HG03439 (cell line): Measurements from ENCODE around the gene SPATA13.
A peak's percentile ranks its signal among the peaks of the same experiment; 100 is the strongest.
"Not testable (repeated sequence)": the region's sequence is repeated elsewhere in the genome, so short reads cannot be mapped to it uniquely, and the experiment has no call there.

Source experiments
- ATAC-seq: cut with Tn5 transposase; IDR thresholded peaks from one replicate; pipeline ENCODE4 v1.9.1; 2021; ENCODE audit warnings: mild to moderate bottlenecking, moderate library complexity; ENCODE audit not compliant: unreplicated experiment

The SPATA13 gene

DNA sequence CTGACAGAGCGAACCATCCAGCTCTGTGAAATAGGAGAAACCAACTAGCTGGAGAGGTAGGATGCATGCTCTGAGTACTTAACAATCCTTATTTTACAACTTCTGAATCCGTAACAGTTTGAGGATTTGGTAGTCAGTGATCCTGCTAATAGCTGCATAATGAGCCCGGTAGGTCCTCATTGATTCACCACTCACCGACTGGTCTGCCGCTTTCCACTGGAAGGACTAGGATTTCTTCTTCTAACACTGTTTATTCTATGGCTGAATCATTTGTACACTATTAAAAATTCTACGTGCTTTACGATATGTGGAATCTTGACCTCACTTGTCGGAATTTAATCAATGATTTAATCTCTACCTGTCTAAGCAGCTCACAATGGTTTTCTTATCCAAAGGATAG, 33.9 kb downstream of the SPATA13 start:
- ATAC-seq = no peak

DNA sequence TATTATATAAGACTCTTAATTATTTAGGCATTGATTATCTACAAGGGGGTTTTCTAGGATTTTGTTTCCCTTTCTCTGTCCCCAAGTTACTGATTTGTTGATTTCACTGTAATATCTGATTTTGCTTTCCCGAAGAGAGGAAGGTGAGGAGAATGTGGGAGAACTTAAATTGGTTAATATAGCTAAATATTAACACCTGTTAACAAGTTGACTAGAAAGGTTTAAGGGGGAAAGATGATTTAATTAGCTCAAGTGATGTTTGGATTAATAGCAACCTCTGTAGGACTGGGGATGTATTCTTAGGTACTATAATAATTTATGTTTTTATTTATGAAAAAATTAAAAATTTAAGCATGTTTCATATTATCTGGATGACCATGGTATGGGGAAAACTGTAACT, 35.1 kb downstream of the SPATA13 start:
- ATAC-seq = no peak

DNA sequence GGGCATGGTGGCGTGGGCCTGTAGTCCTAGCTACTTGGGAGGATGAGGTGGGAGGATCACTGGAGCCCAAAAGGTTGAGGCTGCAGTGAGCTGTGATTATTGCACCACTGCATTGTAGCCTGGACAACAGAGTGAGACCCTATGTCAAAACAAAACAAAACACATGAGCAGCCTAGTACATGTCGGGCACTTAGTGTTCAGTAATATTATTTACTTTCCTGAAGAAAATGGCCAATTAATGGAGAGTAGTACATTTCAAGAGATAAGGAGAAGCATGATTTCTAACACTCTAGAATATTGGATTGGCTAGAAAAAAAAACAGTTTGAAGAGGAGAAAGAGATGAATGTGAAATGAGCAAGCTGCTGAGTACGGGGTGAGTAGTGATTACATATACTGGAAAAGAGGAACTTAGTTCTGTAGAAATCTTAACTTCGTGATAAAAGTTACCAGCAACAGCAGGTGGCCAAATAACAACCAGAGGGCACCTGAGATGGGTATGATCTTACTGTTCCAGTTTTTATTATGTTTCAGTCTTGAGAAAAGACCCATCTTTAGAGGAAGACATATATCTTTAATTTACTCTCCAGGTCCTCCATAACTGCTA, 36.2 kb downstream of the SPATA13 start:
- ATAC-seq = no peak

DNA sequence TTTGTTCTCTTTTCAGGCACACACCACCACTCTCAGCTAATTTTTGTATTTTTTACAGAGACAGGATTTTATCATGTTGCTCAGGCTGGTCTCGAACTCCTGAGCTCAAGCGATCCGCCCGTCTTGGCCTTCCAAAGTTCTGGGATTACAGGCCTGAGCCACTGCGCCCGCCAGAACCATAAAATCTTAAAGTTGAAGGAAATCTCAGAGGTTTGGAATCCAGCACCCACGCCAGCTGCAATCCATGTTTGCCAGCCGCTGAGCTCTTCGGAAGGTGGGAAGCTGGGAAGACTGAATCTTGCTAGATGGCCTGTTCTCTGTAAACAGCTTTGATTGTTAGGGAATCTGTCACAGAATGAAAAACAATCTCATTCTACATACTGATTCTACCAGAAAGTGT, 38.5 kb downstream of the SPATA13 start:
- no peak for ATAC-seq

DNA sequence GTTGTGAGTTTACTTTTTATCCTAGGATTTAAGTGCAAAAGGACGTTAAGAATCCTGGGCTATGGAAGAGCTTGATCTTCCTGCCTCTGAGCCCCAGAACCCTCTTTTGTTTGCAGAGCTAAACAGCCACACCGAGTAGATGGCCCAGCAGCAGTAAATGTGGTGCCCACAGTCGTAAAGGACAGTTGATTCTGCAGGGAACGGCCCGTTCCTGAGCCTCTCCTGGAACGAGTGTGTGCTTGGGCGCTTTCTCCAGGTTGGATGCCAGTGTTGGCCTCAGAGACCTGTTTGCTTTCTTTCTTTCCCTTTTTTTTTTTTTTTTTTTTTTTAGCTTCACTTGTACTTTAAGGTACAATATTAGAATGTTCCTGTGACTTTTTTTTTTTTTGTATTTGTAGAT, 41.7 kb downstream of the SPATA13 start:
- no peak for ATAC-seq

- no peak for ATAC-seq
Observed at GRCh38 chr13:24203273-24203672, 42.8 kb downstream of the SPATA13 start.

DNA sequence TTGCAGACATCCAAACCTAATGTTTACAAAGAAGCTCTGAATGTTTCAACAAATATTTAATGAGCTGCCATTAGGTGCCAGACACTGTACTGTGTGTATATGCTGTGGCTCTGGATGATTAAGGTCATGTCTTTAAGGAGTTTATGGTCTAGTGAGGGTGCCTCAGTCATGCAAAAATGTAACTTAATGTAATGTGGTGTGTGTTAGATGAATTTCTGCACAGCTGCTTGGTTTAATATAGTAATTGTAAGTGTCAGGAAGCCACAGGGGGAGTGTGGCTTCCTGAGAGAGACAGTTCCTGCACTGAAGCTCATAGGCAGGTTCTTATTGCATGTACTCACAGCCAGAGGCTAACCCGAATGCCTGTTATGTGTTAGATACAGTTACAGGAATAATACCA, 43.3 kb downstream of the SPATA13 start:
- ATAC-seq = no peak

DNA sequence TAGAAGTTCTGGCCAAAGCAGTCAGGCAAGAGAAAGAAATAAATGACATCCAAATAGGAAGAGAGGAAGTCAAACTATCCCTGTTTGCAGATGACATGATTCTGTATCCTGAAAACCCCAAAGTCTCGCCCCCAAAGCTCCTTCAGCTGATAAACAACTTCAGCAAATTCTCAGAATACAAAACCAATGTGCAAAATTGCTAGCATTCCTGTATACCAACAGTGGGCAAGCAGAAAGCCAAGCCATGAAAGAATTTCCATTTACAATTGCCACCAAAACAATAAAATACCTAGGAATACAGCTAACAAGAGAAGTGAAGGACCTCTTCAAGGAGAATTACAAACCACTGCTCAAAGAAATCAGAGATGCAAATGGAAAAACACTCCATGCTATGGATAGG, 44.6 kb downstream of the SPATA13 start:
- ATAC-seq = not testable (repeated sequence)

DNA sequence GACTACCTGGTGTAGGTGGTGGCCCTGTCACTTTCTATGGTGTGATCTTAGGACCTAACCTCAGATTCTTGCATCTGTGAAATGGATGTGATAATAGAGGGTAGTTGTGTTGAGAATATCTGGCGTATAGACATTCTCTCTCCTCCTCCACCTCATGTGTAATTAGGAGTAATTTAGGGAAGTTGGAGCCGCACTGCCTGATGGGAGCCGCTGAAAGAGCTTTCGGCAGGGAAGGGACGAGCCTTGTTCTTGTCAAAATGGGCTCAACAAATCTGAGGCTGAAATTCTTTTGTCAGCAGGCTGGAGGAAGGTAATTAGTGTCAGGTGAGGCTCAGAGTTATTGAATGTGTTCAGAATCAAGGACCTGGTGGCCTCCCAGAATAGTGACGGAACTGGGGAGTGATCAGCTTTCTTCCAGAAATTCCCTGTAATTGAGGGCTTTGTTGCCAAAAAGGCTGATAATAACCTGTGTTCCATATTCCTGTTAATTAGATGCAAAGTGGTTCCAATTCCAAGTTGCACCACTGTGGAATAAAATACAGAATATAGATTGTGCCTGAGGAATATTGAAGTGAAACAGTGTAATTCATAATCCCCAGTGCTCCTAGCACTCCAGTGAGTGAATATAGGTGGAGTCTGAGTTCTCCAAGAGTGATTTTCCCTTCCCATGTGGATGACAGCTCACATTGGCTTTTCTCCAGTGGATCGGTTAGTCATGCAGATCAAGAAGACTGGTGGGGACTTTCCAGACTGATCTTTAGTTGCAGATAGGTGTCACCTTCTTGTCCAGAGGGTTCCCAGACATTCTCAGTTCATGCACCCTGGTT, 47.5 kb downstream of the SPATA13 start:
- no peak for ATAC-seq

DNA sequence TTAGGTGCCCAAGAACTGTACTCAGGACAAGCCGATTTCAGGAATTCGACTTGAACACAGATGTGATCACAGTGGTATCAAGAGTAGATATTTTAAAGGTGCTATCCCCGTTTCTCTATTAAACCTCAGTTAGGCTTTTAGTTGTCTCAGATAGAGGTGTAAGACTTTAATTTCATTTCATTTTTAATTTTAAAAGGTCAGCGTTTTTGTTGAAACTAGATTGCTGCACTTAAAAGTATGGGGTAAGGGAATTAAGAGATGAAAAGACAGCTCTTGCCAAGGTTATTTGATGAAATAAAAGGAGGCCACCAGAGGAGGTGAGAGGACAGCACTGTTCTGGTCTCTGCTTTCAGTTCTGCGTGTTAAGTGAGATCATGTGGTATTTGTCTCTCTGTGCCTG, 48.6 kb downstream of the SPATA13 start:
- ATAC-seq = no peak

GRCh38 chr13:24212254-24212653, 51.7 kb downstream of the SPATA13 start:
- ATAC-seq = no peak

GRCh38 chr13:24212674-24213073, 52.2 kb downstream of the SPATA13 start:
- ATAC-seq = no peak

GRCh38 chr13:24213932-24214331, 53.4 kb downstream of the SPATA13 start:
- ATAC-seq = no peak

GRCh38 chr13:24214528-24214927, 54.0 kb downstream of the SPATA13 start:
- ATAC-seq = no peak

- ATAC-seq = no peak
Observed at GRCh38 chr13:24215126-24215525, 54.6 kb downstream of the SPATA13 start.

GRCh38 chr13:24215732-24216131, 55.2 kb downstream of the SPATA13 start:
- ATAC-seq = no peak

- ATAC-seq = no peak
Observed at GRCh38 chr13:24216176-24216575, 55.7 kb downstream of the SPATA13 start.

DNA sequence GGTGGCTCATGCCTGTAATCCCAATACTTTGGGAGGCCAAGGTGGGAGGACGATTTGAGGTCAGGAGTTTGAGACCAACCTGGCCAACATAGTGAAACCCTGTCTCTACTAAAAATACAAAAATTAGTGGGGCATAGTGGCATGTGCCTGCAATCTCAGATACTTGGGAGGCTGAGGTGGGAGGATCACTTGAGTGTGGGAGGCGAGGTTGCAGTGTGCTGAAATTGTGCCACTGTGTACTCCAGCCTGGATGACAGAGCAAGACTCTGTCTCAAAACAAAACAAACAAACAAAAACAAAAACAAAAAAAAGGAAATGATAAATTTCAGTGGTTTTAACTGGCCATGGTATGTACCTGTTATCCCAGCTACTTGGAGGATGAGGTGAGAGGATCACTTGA, 56.3 kb downstream of the SPATA13 start:
- ATAC-seq = peak; percentile 26

DNA sequence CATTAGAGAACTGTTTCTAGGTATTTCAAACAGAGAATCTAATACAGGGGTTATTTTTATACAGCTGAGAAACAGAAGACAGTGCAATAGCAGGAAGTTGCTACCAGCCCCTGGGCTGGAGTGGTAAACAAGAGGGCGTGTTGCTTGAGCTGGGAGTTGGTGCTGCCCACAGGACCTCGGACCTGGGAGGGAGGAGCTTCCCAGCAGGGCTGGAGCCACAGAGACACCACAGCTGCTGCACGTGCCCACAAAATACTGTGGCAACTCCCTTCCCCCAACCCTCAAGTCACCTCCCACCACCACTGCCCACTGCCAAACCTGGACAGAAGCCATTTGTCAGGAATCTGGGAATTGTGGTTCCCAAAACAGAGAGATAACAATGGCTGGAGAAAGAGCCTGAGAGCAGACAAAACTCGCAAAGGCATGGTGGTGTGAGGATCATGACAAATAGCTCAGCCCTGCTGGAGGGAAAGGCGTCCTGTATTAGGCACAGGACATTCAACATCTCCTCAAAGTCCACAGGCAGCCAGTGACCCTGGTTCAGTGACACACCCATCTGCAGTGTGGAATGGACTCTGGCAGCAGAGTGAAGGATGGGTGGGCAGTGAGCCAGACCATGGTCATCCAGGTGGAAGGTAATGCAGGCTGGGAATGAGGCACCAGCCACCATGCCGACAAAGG, 57.2 kb downstream of the SPATA13 start:
- ATAC-seq = no peak

GRCh38 chr13:24218338-24218737, 57.8 kb downstream of the SPATA13 start:
- no peak for ATAC-seq

- no peak for ATAC-seq
Observed at GRCh38 chr13:24218977-24219376, 58.5 kb downstream of the SPATA13 start.

DNA sequence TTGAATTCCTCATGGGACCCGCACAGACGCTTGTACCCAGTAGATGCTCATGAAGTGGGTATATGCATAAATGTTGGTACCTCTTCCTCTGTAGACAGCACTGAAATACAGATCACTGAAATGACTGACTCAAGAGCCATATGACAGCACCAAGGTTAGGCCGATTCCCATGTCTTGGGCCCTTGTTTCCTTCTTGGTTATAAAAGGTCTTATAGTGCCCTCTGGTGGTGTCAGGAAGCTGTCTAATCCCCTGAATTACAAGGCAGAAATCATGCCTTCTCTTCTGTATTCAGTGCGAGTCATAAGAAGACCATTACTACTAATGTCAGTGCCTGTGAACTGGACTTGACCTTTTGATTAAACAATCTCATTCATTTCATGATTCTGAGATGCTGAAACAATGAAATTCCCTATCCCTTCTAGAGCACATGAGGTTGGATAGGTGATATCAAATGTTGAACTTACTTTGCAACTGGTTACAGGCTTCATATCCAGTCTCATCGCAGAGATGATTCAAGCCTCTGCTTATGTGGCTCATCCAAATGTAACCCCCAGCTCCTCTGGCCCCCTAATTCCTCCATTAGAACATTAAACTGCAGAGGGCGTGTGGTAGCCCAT, 59.7 kb downstream of the SPATA13 start:
- ATAC-seq = peak; percentile 38
